Endothelial cell of umbilical vein (primary cell): ENCODE measurements around the gene PBLD. TPM values are rescaled to one million over a fixed set of nuclear protein-coding genes. Genes with fewer than 3 reads are reported as not detected.
"Not testable (repeated sequence)": the region's sequence is repeated elsewhere in the genome, so short reads cannot be mapped to it uniquely, and the experiment has no call there.

ENCODE experiments used
- BruUV-seq: library from RNA; stranded (reverse); fragments of 400-500 nt; replicated peaks from 2 replicates; lab custom pipeline; 2021; lab: Mats Ljungman, UMichigan
- CTCF ChIA-PET: fragments of 300-600, 350-600 bp; sonication (Branson Sonifier 250); formaldehyde crosslinking; loops from one replicate; lab custom pipeline; 2021; ENCODE audit warnings: antibody characterized with exemption, inconsistent platforms; lab: Charles Lee
- POLR2A ChIA-PET: fragments of 300-600, 350-600 bp; sonication (Branson Sonifier 250); formaldehyde crosslinking; loops from one replicate; lab custom pipeline; 2021; ENCODE audit warnings: antibody characterized with exemption, inconsistent platforms; lab: Charles Lee
- DNase-seq: peaks from one replicate; pipeline ENCODE4 v3.0.0-alpha.2; 2011; ENCODE audit warnings: low read depth, low spot score
- FAIRE-seq: peaks from 2 replicates; lab custom pipeline; 2011; peaks lifted over from hg19 to GRCh38; lab: Jason Lieb, UNC
- H2AFZ ChIP-seq: 2 replicates; pipeline ENCODE4 v1.6.0; 2012; ENCODE audit warnings: low read depth, low read length, control low read depth, inconsistent platforms
- H3K27ac ChIP-seq: 2 replicates; pipeline ENCODE4 v1.5.1; 2011; ENCODE audit warnings: low read depth, mild to moderate bottlenecking, control low read depth, low read length, moderate library complexity; ENCODE audit not compliant: insufficient read depth
- H3K27me3 ChIP-seq, 2 experiments: 2 replicates each; pipeline versions ENCODE4 v1.6.0 to v1.6.1; 2011; ENCODE audit warnings: low read length in 2 of 2, mixed read lengths in 1 of 2; ENCODE audit not compliant: control insufficient read depth in 2 of 2, insufficient read depth in 2 of 2
- H3K36me3 ChIP-seq, 2 experiments: 2 replicates in 1 of 2; 3 replicates in 1 of 2; pipeline ENCODE4 v1.5.1; 2011; ENCODE audit warnings: low read length in 2 of 2, mild to moderate bottlenecking in 1 of 2, moderate library complexity in 1 of 2; ENCODE audit not compliant: control insufficient read depth in 2 of 2, insufficient read depth in 2 of 2; ENCODE audit errors: extremely low read depth in 1 of 2
- H3K4me1 ChIP-seq: 3 replicates; pipeline ENCODE4 v1.5.1; 2011; ENCODE audit warnings: mild to moderate bottlenecking, low read length; ENCODE audit not compliant: control insufficient read depth, insufficient read depth; ENCODE audit errors: extremely low read depth
- H3K4me2 ChIP-seq: 2 replicates; pipeline ENCODE4 v1.6.1; 2011; ENCODE audit warnings: low read length, control low read depth, mixed read lengths; ENCODE audit not compliant: insufficient read depth
- H3K4me3 ChIP-seq, 3 experiments: fragments of 200-600 bp in 1 of 3; sonication (generic), shearing (Covaris generic) in 1 of 3; replicated peaks in 1 of 3; 2 replicates each; pipeline ENCODE4 v1.5.1; 2011 to 2016; ENCODE audit warnings: control low read depth in 3 of 3, low read length in 3 of 3, mild to moderate bottlenecking in 2 of 3, inconsistent platforms in 1 of 3, low read depth in 1 of 3, moderate library complexity in 1 of 3; ENCODE audit not compliant: insufficient read depth in 1 of 3
- H3K79me2 ChIP-seq: 2 replicates; pipeline ENCODE4 v1.6.0; 2012; ENCODE audit warnings: low read length, inconsistent platforms; ENCODE audit not compliant: control insufficient read depth, insufficient read depth
- H3K9ac ChIP-seq: replicated peaks from 2 replicates; pipeline ENCODE3; 2011; ENCODE audit warnings: low read length, control low read depth; ENCODE audit not compliant: insufficient read depth; ENCODE audit errors: extremely low read depth
- H3K9me1 ChIP-seq: replicated peaks from 3 replicates; pipeline ENCODE4 v1.6.0; 2011; ENCODE audit warnings: mild to moderate bottlenecking, low read length; ENCODE audit not compliant: control insufficient read depth, insufficient read depth; ENCODE audit errors: extremely low read depth
- H3K9me3 ChIP-seq: replicated peaks from 2 replicates; pipeline ENCODE4 v1.5.1; 2012; ENCODE audit warnings: low read length, inconsistent platforms; ENCODE audit not compliant: control insufficient read depth, insufficient read depth
- H4K20me1 ChIP-seq: replicated peaks from 2 replicates; pipeline ENCODE3; 2011; ENCODE audit warnings: mild to moderate bottlenecking, low read length; ENCODE audit not compliant: control insufficient read depth, insufficient read depth; ENCODE audit errors: extremely low read depth
- EZH2 ChIP-seq: IDR thresholded peaks from 2 replicates; pipeline ENCODE4 v1.6.1; 2012; ENCODE audit warnings: borderline replicate concordance, low read depth, mild to moderate bottlenecking, moderate library complexity, low read length, inconsistent platforms; ENCODE audit not compliant: severe bottlenecking
- GATA2 ChIP-seq: IDR thresholded peaks from 2 replicates; pipeline ENCODE4 v1.7.0; 2011; ENCODE audit warnings: low read depth, mild to moderate bottlenecking, moderate library complexity, mixed read lengths, low read length; ENCODE audit not compliant: insufficient read length, insufficient read depth
- JUN ChIP-seq: IDR thresholded peaks from 2 replicates; pipeline ENCODE4 v1.6.1; 2011; ENCODE audit warnings: borderline replicate concordance, low read depth; ENCODE audit not compliant: insufficient read length, insufficient read depth
- MAX ChIP-seq: IDR thresholded peaks from 2 replicates; pipeline ENCODE4 v1.6.1; 2011; ENCODE audit not compliant: insufficient read depth, insufficient read length
- MYC ChIP-seq: IDR thresholded peaks from one replicate; pipeline ENCODE4 v1.6.1; 2011; ENCODE audit warnings: mild to moderate bottlenecking, low read depth, low read length
- POLR2AphosphoS5 ChIP-seq: IDR thresholded peaks from 2 replicates; pipeline ENCODE4 v1.6.1; 2012; ENCODE audit warnings: low read depth, mild to moderate bottlenecking, control low read depth, low read length, moderate library complexity; ENCODE audit not compliant: insufficient read depth
- dilution Hi-C: fragments of 300-500 bp; cut with MboI; formaldehyde crosslinking; loops from one replicate; pipeline ENCODE4 v1.15.0; 2019; ENCODE audit warnings: low sequenced_read_pairs; ENCODE audit not compliant: extremely low pct_ligation_motif_present
- intact Hi-C: fragments of 100-400 bp; cut with micrococcal nuclease; formaldehyde crosslinking; loops from one replicate; pipeline ENCODE4 v1.10.0; 2022
- polyA plus RNA-seq, 4 experiments: library from polyadenylated mRNA; depleted of rRNA in 3 of 4; stranded (reverse) in 3 of 4; unstranded in 1 of 4; fragments of >200 nt; gene quantifications; 2 replicates each; pipeline versions ENCODE4 v1.2.1 to v1.2.3, GENCODE V29; 2011 to 2012; ENCODE audit warnings: missing spikeins in 1 of 4
- total RNA-seq: library from RNA; stranded (reverse); gene quantifications from 2 replicates; pipeline ENCODE4 v1.2.3, GENCODE V29; 2021

The PBLD gene
- total and polyA plus RNA-seq, 2 donors (not counting 3 experiments of a cell fraction or from before 2014, with no cell fraction given) = 1.5 to 5.1 TPM

GRCh38 chr10:68280758-68281157, 52.0 kb downstream of the PBLD start:
- H3K4me2 ChIP-seq = no peak overlapping the region
- CTCF ChIA-PET = interaction anchor here (1.1 to 1.3 kb wide), 2 partner anchors 21 to 68 kb away, joined by 3 to 5 read pairs; no protein-coding TSS in a partner anchor
- no peak for DNase-seq
- no peak overlapping the region for H2AFZ ChIP-seq
- POLR2A ChIA-PET = interaction anchor here (0.5 kb wide), 1 partner anchor 288 kb away, joined by 5 read pairs; no protein-coding TSS in a partner anchor
- no peaks in the 10 kb centered on the region for H4K20me1 ChIP-seq
- H3K79me2 ChIP-seq = no peaks in the 10 kb centered on the region
- no peak overlapping the region for H3K27ac ChIP-seq
- no peaks in the 10 kb centered on the region for H3K4me1 ChIP-seq
- H3K27me3 ChIP-seq = no peaks in the 10 kb centered on the region
- no peaks in the 10 kb centered on the region for H3K9me3 ChIP-seq
- H3K9me1 ChIP-seq = no peaks in the 10 kb centered on the region
- no peak overlapping the region for H3K9ac ChIP-seq
- dilution Hi-C loops = no loop called here
- BruUV-seq = no TSS peak
- intact Hi-C loops = no loop called here
- H3K36me3 ChIP-seq = no peaks in the 10 kb centered on the region
- FAIRE-seq = no peak
- H3K4me3 ChIP-seq = no peak overlapping the region
- no peak for TF ChIP-seq JUN
- TF ChIP-seq MYC = no peak
- no peak for TF ChIP-seq GATA2
- TF ChIP-seq MAX = no peak
- TF ChIP-seq EZH2 = no peak
- no peak for TF ChIP-seq POLR2AphosphoS5

- dilution Hi-C loops, H3K9me3 ChIP-seq, H3K27ac ChIP-seq, DNase-seq, POLR2A ChIA-PET, BruUV-seq, H4K20me1 ChIP-seq, FAIRE-seq, H3K27me3 ChIP-seq, H3K4me2 ChIP-seq, intact Hi-C loops, H3K4me1 ChIP-seq, H2AFZ ChIP-seq, H3K9ac ChIP-seq, H3K4me3 ChIP-seq, H3K79me2 ChIP-seq, H3K9me1 ChIP-seq, H3K36me3 ChIP-seq: not testable (repeated sequence)
- CTCF ChIA-PET = interaction anchor here (0.8 kb wide), 1 partner anchor 13 kb away, joined by 3 read pairs; no protein-coding TSS in a partner anchor
These were observed 53.6 kb downstream of the PBLD start for GRCh38 chr10:68278906-68279753.

GRCh38 chr10:68277814-68278213, 54.9 kb downstream of the PBLD start:
- POLR2A ChIA-PET, CTCF ChIA-PET, H3K9me1 ChIP-seq: not testable (repeated sequence)

More at GRCh38 chr10:68277814-68278213, 54.9 kb downstream of the PBLD start:
- H3K27ac ChIP-seq, BruUV-seq, H3K4me3 ChIP-seq, H3K4me2 ChIP-seq, H3K4me1 ChIP-seq, FAIRE-seq, H3K9me3 ChIP-seq, H4K20me1 ChIP-seq, H3K9ac ChIP-seq, DNase-seq, H3K79me2 ChIP-seq, H3K36me3 ChIP-seq, dilution Hi-C loops, intact Hi-C loops, H2AFZ ChIP-seq, H3K27me3 ChIP-seq: not testable (repeated sequence)
